ENCODE results near the gene ALPI. TPM values are rescaled to one million over a fixed set of nuclear protein-coding genes. Genes with fewer than 3 reads are reported as not detected.

Gene ALPI
- total RNA-seq, 1 donor from 2014 or later = not detected

- H3K27me3 ChIP-seq = peaks cover 4% of the 10 kb centered on the region
- ATAC-seq (no peak), DNase-seq (no peak)
- H3K4me3 ChIP-seq = no peak overlapping the region
- TF ChIP-seq, protein P1, sequence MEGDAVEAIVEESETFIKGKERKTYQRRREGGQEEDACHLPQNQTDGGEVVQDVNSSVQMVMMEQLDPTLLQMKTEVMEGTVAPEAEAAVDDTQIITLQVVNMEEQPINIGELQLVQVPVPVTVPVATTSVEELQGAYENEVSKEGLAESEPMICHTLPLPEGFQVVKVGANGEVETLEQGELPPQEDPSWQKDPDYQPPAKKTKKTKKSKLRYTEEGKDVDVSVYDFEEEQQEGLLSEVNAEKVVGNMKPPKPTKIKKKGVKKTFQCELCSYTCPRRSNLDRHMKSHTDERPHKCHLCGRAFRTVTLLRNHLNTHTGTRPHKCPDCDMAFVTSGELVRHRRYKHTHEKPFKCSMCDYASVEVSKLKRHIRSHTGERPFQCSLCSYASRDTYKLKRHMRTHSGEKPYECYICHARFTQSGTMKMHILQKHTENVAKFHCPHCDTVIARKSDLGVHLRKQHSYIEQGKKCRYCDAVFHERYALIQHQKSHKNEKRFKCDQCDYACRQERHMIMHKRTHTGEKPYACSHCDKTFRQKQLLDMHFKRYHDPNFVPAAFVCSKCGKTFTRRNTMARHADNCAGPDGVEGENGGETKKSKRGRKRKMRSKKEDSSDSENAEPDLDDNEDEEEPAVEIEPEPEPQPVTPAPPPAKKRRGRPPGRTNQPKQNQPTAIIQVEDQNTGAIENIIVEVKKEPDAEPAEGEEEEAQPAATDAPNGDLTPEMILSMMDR (IDR thresholded peaks at IDR 0.05) = no peak
- H3K27ac ChIP-seq = no peak overlapping the region
- no peaks in the 10 kb centered on the region for H3K4me1 ChIP-seq
- intact Hi-C loops (cut with DNase I) = no loop called here
- no peaks in the 10 kb centered on the region for H3K9me3 ChIP-seq
- no peaks in the 10 kb centered on the region for H3K36me3 ChIP-seq
Observed at GRCh38 chr2:232493701-232494474, 37.9 kb downstream of the ALPI start.

DNA sequence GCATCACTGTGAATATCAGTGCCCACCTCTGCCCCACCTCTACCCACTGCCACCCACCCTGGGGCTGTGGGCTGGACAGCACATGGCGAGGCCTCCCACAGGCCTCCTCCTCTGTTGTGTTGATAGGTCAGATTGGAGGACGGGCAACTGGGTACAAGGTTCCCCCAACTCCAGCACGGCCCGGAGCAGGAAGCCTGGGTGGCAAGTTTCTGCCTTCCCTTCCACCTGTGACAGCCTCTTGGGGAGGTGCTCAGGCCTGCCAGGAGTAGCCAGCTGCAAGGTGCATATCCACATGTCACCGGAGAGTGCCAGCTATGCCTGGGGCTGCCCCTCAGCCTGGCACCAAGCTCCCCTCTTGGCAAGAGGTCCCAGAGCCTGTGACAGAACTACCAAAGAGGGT, 38.6 kb downstream of the ALPI start:
- no peak for DNase-seq
- TF ChIP-seq, protein P1 (IDR thresholded peaks at IDR 0.05) = no peak
- Histone ChIP-seq H3K9me3 (no peaks in the 10 kb centered on the region), H3K27ac (no peak overlapping the region), H3K4me3 (no peak overlapping the region), H3K27me3 (no peaks in the 10 kb centered on the region), H3K36me3 (no peaks in the 10 kb centered on the region), H3K4me1 (no peaks in the 10 kb centered on the region)
- ATAC-seq = no peak
- intact Hi-C loops (cut with DNase I) = no loop called here

GRCh38 chr2:232495292-232495691, 39.3 kb downstream of the ALPI start:
- Histone ChIP-seq H3K36me3 (no peaks in the 10 kb centered on the region), H3K4me1 (no peaks in the 10 kb centered on the region), H3K27me3 (no peaks in the 10 kb centered on the region), H3K4me3 (no peak overlapping the region), H3K9me3 (no peaks in the 10 kb centered on the region), H3K27ac (no peak overlapping the region)
- TF ChIP-seq, protein P1 (IDR thresholded peaks at IDR 0.05) = no peak
- no peak for DNase-seq
- intact Hi-C loops (cut with DNase I) = no loop called here
- no peak for ATAC-seq

- no peak for DNase-seq
- Histone ChIP-seq H3K36me3 (no peaks in the 10 kb centered on the region), H3K4me1 (no peaks in the 10 kb centered on the region), H3K4me3 (no peak overlapping the region), H3K9me3 (no peaks in the 10 kb centered on the region), H3K27me3 (peaks cover under 1% of the 10 kb centered on the region), H3K27ac (no peak overlapping the region)
- intact Hi-C loops (cut with DNase I) = no loop called here
- TF ChIP-seq, protein P1 (IDR thresholded peaks at IDR 0.05) = no peak
- ATAC-seq = no peak
Observed at GRCh38 chr2:232496501-232497270, 40.7 kb downstream of the ALPI start.

- DNase-seq = no peak
- peaks cover 7% of the 10 kb centered on the region for H3K27me3 ChIP-seq
- no peak for ATAC-seq
- no peak overlapping the region for H3K4me3 ChIP-seq
- no peaks in the 10 kb centered on the region for H3K36me3 ChIP-seq
- TF ChIP-seq, protein P1 (IDR thresholded peaks at IDR 0.05) = no peak
- intact Hi-C loops (cut with DNase I) = no loop called here
- H3K9me3 ChIP-seq = no peaks in the 10 kb centered on the region
- H3K27ac ChIP-seq = no peak overlapping the region
- no peaks in the 10 kb centered on the region for H3K4me1 ChIP-seq
Observed at GRCh38 chr2:232497348-232497747, 41.4 kb downstream of the ALPI start.

Measured in upper lobe of right lung (tissue), 1 donor.